BJ (cell line): ENCODE data around the gene NPHP4. TPM values are rescaled to one million over a fixed set of nuclear protein-coding genes. Genes with fewer than 3 reads are reported as not detected.
A peak's percentile ranks its signal among the peaks of the same experiment; 100 is the strongest.

Experiments used
- CTCF ChIA-PET: fragments of 350-600 bp; formaldehyde crosslinking; extraction: SDS; loops from one replicate; lab custom pipeline; 2021; ENCODE audit warnings: antibody characterized with exemption, inconsistent platforms; lab: Yijun Ruan, JAX
- POLR2A ChIA-PET: fragments of 300-600 bp; sonication (Branson Sonifier 250); formaldehyde crosslinking; extraction: SDS; loops from one replicate; lab custom pipeline; 2021; ENCODE audit warnings: antibody characterized with exemption; lab: Charles Lee
- DNase-seq: peaks from one replicate; pipeline ENCODE4 v3.0.0-alpha.2; 2011; ENCODE audit warnings: low read depth
- H3K27me3 ChIP-seq: 2 replicates; pipeline ENCODE4 v1.6.0; 2011; ENCODE audit warnings: low read length; ENCODE audit not compliant: control insufficient read depth, insufficient read depth
- H3K36me3 ChIP-seq: 2 replicates; pipeline ENCODE4 v1.5.1; 2011; ENCODE audit warnings: low read length; ENCODE audit not compliant: control insufficient read depth, insufficient read depth
- H3K4me3 ChIP-seq: 2 replicates; pipeline ENCODE4 v1.5.1; 2011; ENCODE audit warnings: low read depth, mild to moderate bottlenecking, control low read depth, low read length
- polyA plus RNA-seq: library from polyadenylated mRNA; depleted of rRNA; stranded (reverse); fragments of >200 nt; gene quantifications from 2 replicates; pipeline ENCODE4 v1.2.3, GENCODE V29; 2011
- TF ChIP-seq, protein P1 (sequence below): IDR thresholded peaks from 2 replicates; pipeline ENCODE4 v1.5.1; 2011; ENCODE audit warnings: low read depth, mild to moderate bottlenecking, control low read depth, inconsistent platforms, low read length, moderate library complexity; ENCODE audit not compliant: insufficient read depth

Gene NPHP4
- polyA plus RNA-seq, 1 experiment = 4.3 TPM

DNA sequence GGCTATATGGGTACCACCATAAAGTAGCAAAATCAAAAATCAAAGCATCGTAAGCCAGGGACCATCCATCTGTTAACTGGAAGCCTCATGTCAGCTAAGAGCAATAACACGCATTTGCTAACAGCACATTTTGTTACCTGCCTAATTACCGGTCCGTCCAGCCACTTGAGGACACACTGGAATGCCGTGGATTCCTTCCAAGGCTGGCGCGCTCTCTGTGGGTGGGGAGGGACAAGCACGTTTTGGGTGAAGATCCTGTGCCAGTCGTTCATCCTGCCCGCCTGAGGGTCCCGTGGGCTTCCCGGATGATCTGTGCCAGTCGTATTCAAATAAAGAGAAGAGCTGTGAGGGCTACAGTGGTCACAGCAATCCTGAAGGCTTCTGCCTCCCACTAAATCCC lies 6.2 kb downstream of the NPHP4 start:
- ChIA-PET POLR2A (no interaction called here), CTCF (interaction anchor here (1.6 kb wide), 1 partner anchor 12 kb away, joined by 4 read pairs; no protein-coding TSS in a partner anchor)
- H3K36me3 ChIP-seq = peaks cover 2% of the 10 kb centered on the region
- no peaks in the 10 kb centered on the region for H3K27me3 ChIP-seq
- DNase-seq = no peak
- TF ChIP-seq, protein P1, sequence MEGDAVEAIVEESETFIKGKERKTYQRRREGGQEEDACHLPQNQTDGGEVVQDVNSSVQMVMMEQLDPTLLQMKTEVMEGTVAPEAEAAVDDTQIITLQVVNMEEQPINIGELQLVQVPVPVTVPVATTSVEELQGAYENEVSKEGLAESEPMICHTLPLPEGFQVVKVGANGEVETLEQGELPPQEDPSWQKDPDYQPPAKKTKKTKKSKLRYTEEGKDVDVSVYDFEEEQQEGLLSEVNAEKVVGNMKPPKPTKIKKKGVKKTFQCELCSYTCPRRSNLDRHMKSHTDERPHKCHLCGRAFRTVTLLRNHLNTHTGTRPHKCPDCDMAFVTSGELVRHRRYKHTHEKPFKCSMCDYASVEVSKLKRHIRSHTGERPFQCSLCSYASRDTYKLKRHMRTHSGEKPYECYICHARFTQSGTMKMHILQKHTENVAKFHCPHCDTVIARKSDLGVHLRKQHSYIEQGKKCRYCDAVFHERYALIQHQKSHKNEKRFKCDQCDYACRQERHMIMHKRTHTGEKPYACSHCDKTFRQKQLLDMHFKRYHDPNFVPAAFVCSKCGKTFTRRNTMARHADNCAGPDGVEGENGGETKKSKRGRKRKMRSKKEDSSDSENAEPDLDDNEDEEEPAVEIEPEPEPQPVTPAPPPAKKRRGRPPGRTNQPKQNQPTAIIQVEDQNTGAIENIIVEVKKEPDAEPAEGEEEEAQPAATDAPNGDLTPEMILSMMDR = no peak
- H3K4me3 ChIP-seq = no peak overlapping the region

GRCh38 chr1:5985250-5985649 lies 7.0 kb downstream of the NPHP4 start:
- Histone ChIP-seq H3K27me3 (no peaks in the 10 kb centered on the region), H3K4me3 (no peak overlapping the region), H3K36me3 (peaks cover 2% of the 10 kb centered on the region)
- TF ChIP-seq, protein P1 = no peak
- no peak for DNase-seq
- ChIA-PET CTCF (interaction anchor here (1.6 kb wide), 1 partner anchor 12 kb away, joined by 4 read pairs; no protein-coding TSS in a partner anchor), POLR2A (no interaction called here)

DNA sequence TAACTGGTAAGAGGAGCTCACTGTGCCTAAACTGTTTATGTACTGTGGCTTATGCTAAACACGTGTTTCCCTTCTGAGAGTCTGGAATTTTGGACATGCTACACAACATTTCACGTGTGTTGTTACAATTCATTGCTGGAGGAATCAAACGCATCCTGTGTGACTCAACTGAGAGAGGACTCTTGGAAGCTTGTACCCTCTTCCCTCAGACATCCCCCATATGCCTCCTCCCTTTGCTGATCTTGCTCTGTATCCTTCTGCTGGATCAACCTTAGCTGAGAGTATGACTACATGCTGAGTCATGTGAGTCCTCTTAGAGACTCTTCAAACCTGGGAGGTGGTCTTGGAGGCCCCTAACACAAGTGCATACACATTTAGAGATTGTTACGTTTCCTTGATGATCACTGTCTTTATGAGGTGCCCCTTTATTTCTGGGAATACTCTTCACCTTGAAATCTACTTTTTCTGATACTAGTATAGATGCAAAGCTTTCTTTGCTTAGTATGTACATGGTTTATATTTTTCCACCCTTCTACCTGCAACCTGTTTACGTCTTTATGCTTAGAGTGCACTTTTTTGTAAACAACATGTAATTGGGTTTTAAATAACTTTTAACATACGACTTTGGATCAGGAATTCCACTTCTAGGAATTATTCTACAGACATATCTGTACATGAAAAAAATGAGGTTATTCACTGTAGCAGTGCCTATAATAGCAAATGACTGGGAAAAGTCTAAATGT lies 8.7 kb downstream of the NPHP4 start:
- no peaks in the 10 kb centered on the region for H3K27me3 ChIP-seq
- no peaks in the 10 kb centered on the region; the same call in 1 of the 2 replicates for H3K36me3 ChIP-seq
- ChIA-PET POLR2A (no interaction called here), CTCF (interaction anchor here (1.3 kb wide), 1 partner anchor 474 kb away, joined by 4 read pairs; no protein-coding TSS in a partner anchor)
- TF ChIP-seq, protein P1 = no peak
- H3K4me3 ChIP-seq = no peak overlapping the region
- DNase-seq = peak; percentile 55

DNA sequence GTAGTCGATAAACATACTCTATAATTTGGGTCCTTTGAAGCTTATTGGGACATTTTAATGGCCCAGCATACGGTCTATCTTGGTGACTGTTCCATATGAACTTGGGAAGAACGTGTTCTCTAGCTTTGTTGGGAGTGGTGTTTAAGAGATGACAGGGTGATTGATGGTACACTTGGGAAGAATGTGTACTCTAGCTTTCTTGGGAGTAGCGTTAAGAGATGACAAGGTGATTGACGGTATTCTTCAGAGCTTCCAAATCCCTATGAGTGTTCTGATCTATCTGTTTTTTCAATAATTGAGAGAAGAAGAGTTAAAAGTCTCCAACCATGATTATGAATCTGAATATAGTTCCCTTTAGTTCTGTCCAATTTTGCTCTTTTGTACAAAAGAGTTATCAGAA lies 9.4 kb downstream of the NPHP4 start:
- no peaks in the 10 kb centered on the region for H3K27me3 ChIP-seq
- TF ChIP-seq, protein P1 = no peak
- CTCF ChIA-PET = interaction anchor here (1.3 kb wide), 1 partner anchor 473 kb away, joined by 4 read pairs; no protein-coding TSS in a partner anchor
- H3K4me3 ChIP-seq = no peak overlapping the region
- H3K36me3 ChIP-seq = no peaks in the 10 kb centered on the region; the same call in 1 of the 2 replicates
- POLR2A ChIA-PET = interaction anchor here (0.6 kb wide), 1 partner anchor 1742 kb away, joined by 8 read pairs; no protein-coding TSS in a partner anchor
- DNase-seq = no peak

DNA sequence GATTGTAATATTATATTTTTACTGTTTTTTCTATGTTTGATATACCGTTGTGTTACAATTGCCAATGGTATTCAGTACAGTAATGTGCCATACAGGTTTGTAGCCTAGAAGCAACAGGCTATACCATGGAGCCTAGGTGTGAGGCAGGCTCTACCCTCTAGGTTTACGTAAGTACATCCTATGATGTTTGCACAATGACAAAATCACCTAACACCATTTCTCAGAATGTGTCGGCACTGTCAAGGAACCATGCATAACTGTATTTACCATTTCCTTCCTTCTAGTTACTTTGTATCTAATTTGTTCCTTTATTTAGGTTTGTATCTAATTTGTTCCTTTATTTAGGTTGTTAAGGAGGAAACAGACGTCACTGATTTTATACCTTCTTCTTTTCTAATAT lies 9.9 kb downstream of the NPHP4 start:
- ChIA-PET POLR2A (interaction anchor here (0.6 kb wide), 1 partner anchor 1743 kb away, joined by 8 read pairs; no protein-coding TSS in a partner anchor), CTCF (no interaction called here)
- TF ChIP-seq, protein P1 = no peak

More for the DNA sequence above, 9.9 kb downstream of the NPHP4 start:
- Histone ChIP-seq H3K4me3 (no peak overlapping the region), H3K27me3 (no peaks in the 10 kb centered on the region), H3K36me3 (no peaks in the 10 kb centered on the region; the same call in 1 of the 2 replicates)
- DNase-seq = no peak
